Activated CD4-positive, alpha-beta memory T cell treated with anti-CD3 and anti-CD28 coated beads, Interleukin-2, amount 10 ng/mL, durations not matched to agents 7 days and 5 days (primary cell): Measurements from ENCODE around the gene ASCC3. TPM values are rescaled to one million over a fixed set of nuclear protein-coding genes. Genes with fewer than 3 reads are reported as not detected.
"Not testable (repeated sequence)": the region's sequence is repeated elsewhere in the genome, so short reads cannot be mapped to it uniquely, and the experiment has no call there.

Experiments used
- CTCF ChIA-PET: fragments of 350-600 bp; sonication (Branson Sonifier 250); formaldehyde crosslinking; loops from one replicate; lab custom pipeline; 2021; ENCODE audit warnings: antibody characterized with exemption, inconsistent platforms; lab: Charles Lee
- POLR2A ChIA-PET: fragments of 350-600 bp; sonication (Branson Sonifier 250); formaldehyde crosslinking; loops from one replicate; lab custom pipeline; 2021; ENCODE audit warnings: antibody characterized with exemption; lab: Charles Lee
- DNase-seq: peaks from one replicate; pipeline ENCODE4 v3.0.0-alpha.2; 2020
- H3K27ac Mint-ChIP-seq: one replicate; pipeline ENCODE4 v1.8.0; 2021; ENCODE audit warnings: mild to moderate bottlenecking, mixed read lengths
- H3K27me3 Mint-ChIP-seq: one replicate; pipeline ENCODE4 v1.8.0; 2021; ENCODE audit warnings: mixed read lengths
- H3K36me3 Mint-ChIP-seq: one replicate; pipeline ENCODE4 v1.8.0; 2021; ENCODE audit warnings: low read depth, mixed read lengths
- H3K4me1 Mint-ChIP-seq: one replicate; pipeline ENCODE4 v1.8.0; 2021; ENCODE audit warnings: mixed read lengths
- H3K4me3 Mint-ChIP-seq: one replicate; pipeline ENCODE4 v1.8.0; 2021; ENCODE audit warnings: mild to moderate bottlenecking, mixed read lengths
- H3K9me3 Mint-ChIP-seq: one replicate; pipeline ENCODE4 v1.8.0; 2021; ENCODE audit warnings: mixed read lengths
- total RNA-seq, 2 experiments: library from RNA; stranded (reverse); gene quantifications; one replicate each; pipeline ENCODE4 v1.2.3, GENCODE V29; 2021

ASCC3 gene
- total RNA-seq, 2 experiments from 2014 or later, result 42.4 to 46.0 TPM

GRCh38 chr6:100904316-100904715, 23.2 kb upstream of the ASCC3 start:
- no peak overlapping the region for H3K4me3 Mint-ChIP-seq
- no peak overlapping the region for H3K27ac Mint-ChIP-seq
- ChIA-PET POLR2A (no interaction called here), CTCF (no interaction called here)
- DNase-seq, result no peak
- no peaks in the 10 kb centered on the region for H3K9me3 Mint-ChIP-seq
- no peaks in the 10 kb centered on the region for H3K27me3 Mint-ChIP-seq
- no peaks in the 10 kb centered on the region for H3K36me3 Mint-ChIP-seq
- no peaks in the 10 kb centered on the region for H3K4me1 Mint-ChIP-seq

- no peak overlapping the region for H3K4me3 Mint-ChIP-seq
- H3K27me3 Mint-ChIP-seq, result no peaks in the 10 kb centered on the region
Observed at GRCh38 chr6:100901582-100901981, 20.5 kb upstream of the ASCC3 start.

GRCh38 chr6:100899202-100899601, 18.1 kb upstream of the ASCC3 start:
- Mint-ChIP-seq H3K27ac (no peak overlapping the region), H3K4me3 (no peak overlapping the region), H3K4me1 (no peaks in the 10 kb centered on the region), H3K36me3 (no peaks in the 10 kb centered on the region), H3K27me3 (no peaks in the 10 kb centered on the region), H3K9me3 (no peaks in the 10 kb centered on the region)
- no peak for DNase-seq
- ChIA-PET POLR2A (no interaction called here), CTCF (no interaction called here)

More at GRCh38 chr6:100901582-100901981, 20.5 kb upstream of the ASCC3 start:
- Mint-ChIP-seq H3K9me3 (no peaks in the 10 kb centered on the region), H3K36me3 (no peaks in the 10 kb centered on the region), H3K4me1 (no peaks in the 10 kb centered on the region), H3K27ac (no peak overlapping the region)
- POLR2A ChIA-PET, result no interaction called here
- CTCF ChIA-PET, result no interaction called here
- no peak for DNase-seq

- no peak for DNase-seq
- CTCF ChIA-PET, result no interaction called here
- H3K36me3 Mint-ChIP-seq, result no peaks in the 10 kb centered on the region
- H3K9me3 Mint-ChIP-seq, result no peaks in the 10 kb centered on the region
- no peaks in the 10 kb centered on the region for H3K4me1 Mint-ChIP-seq
- H3K27ac Mint-ChIP-seq, result no peak overlapping the region
- no peak overlapping the region for H3K4me3 Mint-ChIP-seq
- POLR2A ChIA-PET, result no interaction called here
- H3K27me3 Mint-ChIP-seq, result no peaks in the 10 kb centered on the region
Observed at GRCh38 chr6:100897671-100898070, 16.5 kb upstream of the ASCC3 start.

GRCh38 chr6:100893743-100894142, 12.6 kb upstream of the ASCC3 start:
- Mint-ChIP-seq H3K36me3 (no peaks in the 10 kb centered on the region), H3K27ac (no peak overlapping the region), H3K4me1 (no peaks in the 10 kb centered on the region), H3K27me3 (no peaks in the 10 kb centered on the region), H3K4me3 (no peak overlapping the region), H3K9me3 (no peaks in the 10 kb centered on the region)
- ChIA-PET POLR2A (no interaction called here), CTCF (no interaction called here)
- DNase-seq, result no peak

GRCh38 chr6:100892693-100893092, 11.6 kb upstream of the ASCC3 start:
- ChIA-PET CTCF (no interaction called here), POLR2A (no interaction called here)
- no peaks in the 10 kb centered on the region for H3K36me3 Mint-ChIP-seq
- no peak overlapping the region for H3K4me3 Mint-ChIP-seq
- DNase-seq, result no peak
- H3K4me1 Mint-ChIP-seq, result no peaks in the 10 kb centered on the region
- H3K9me3 Mint-ChIP-seq, result no peaks in the 10 kb centered on the region
- no peaks in the 10 kb centered on the region for H3K27me3 Mint-ChIP-seq
- H3K27ac Mint-ChIP-seq, result no peak overlapping the region

- no peaks in the 10 kb centered on the region for H3K9me3 Mint-ChIP-seq
- no peak overlapping the region for H3K4me3 Mint-ChIP-seq
- POLR2A ChIA-PET, result no interaction called here
- H3K36me3 Mint-ChIP-seq, result no peaks in the 10 kb centered on the region
- no peak for DNase-seq
- H3K27me3 Mint-ChIP-seq, result no peaks in the 10 kb centered on the region
- no peaks in the 10 kb centered on the region for H3K4me1 Mint-ChIP-seq
- CTCF ChIA-PET, result no interaction called here
- no peak overlapping the region for H3K27ac Mint-ChIP-seq
Observed at GRCh38 chr6:100892116-100892515, 11.0 kb upstream of the ASCC3 start.

- ChIA-PET POLR2A (no interaction called here), CTCF (no interaction called here)
- Mint-ChIP-seq H3K4me3 (no peak overlapping the region), H3K4me1 (no peaks in the 10 kb centered on the region), H3K9me3 (no peaks in the 10 kb centered on the region), H3K36me3 (no peaks in the 10 kb centered on the region), H3K27ac (no peak overlapping the region), H3K27me3 (no peaks in the 10 kb centered on the region)
- no peak for DNase-seq
Observed at GRCh38 chr6:100891079-100891478, 9.9 kb upstream of the ASCC3 start.

- H3K27ac Mint-ChIP-seq, POLR2A ChIA-PET, H3K36me3 Mint-ChIP-seq, DNase-seq, H3K4me1 Mint-ChIP-seq, H3K27me3 Mint-ChIP-seq, H3K4me3 Mint-ChIP-seq, CTCF ChIA-PET, H3K9me3 Mint-ChIP-seq: not testable (repeated sequence)
Observed at GRCh38 chr6:100890646-100891045, 9.5 kb upstream of the ASCC3 start.

GRCh38 chr6:100889351-100889750, 8.2 kb upstream of the ASCC3 start:
- no peaks in the 10 kb centered on the region for H3K9me3 Mint-ChIP-seq
- ChIA-PET CTCF (no interaction called here), POLR2A (no interaction called here)
- no peaks in the 10 kb centered on the region for H3K36me3 Mint-ChIP-seq
- no peaks in the 10 kb centered on the region for H3K4me1 Mint-ChIP-seq
- H3K27ac Mint-ChIP-seq, result no peak overlapping the region
- no peak for DNase-seq
- H3K27me3 Mint-ChIP-seq, result peaks cover 3% of the 10 kb centered on the region
- H3K4me3 Mint-ChIP-seq, result no peak overlapping the region

- H3K27ac Mint-ChIP-seq, result no peak overlapping the region
- no peaks in the 10 kb centered on the region for H3K9me3 Mint-ChIP-seq
- peaks cover 6% of the 10 kb centered on the region for H3K36me3 Mint-ChIP-seq
- no peak overlapping the region for H3K4me3 Mint-ChIP-seq
- DNase-seq, result no peak
- peaks cover 12% of the 10 kb centered on the region for H3K4me1 Mint-ChIP-seq
- CTCF ChIA-PET, result no interaction called here
- POLR2A ChIA-PET, result no interaction called here
- H3K27me3 Mint-ChIP-seq, result peaks cover 3% of the 10 kb centered on the region
Observed at GRCh38 chr6:100886076-100886475, 4.9 kb upstream of the ASCC3 start.

- peaks cover 11% of the 10 kb centered on the region for H3K36me3 Mint-ChIP-seq
- CTCF ChIA-PET, result no interaction called here
- DNase-seq, result no peak
- peaks cover 3% of the 10 kb centered on the region for H3K27me3 Mint-ChIP-seq
- H3K4me3 Mint-ChIP-seq, result no peak overlapping the region
- H3K4me1 Mint-ChIP-seq, result peaks cover 34% of the 10 kb centered on the region
- POLR2A ChIA-PET, result no interaction called here
- H3K9me3 Mint-ChIP-seq, result no peaks in the 10 kb centered on the region
- no peak overlapping the region for H3K27ac Mint-ChIP-seq
Observed at GRCh38 chr6:100883347-100883746, 2.2 kb upstream of the ASCC3 start.

- H3K36me3 Mint-ChIP-seq, result peaks cover 17% of the 10 kb centered on the region
- H3K27me3 Mint-ChIP-seq, result peaks cover 3% of the 10 kb centered on the region
- POLR2A ChIA-PET, result interaction anchor here (0.8 to 1.2 kb wide), 5 partner anchors 9 to 510 kb away, joined by 3 to 5 read pairs (median 3); no protein-coding TSS in a partner anchor
- H3K9me3 Mint-ChIP-seq, result no peaks in the 10 kb centered on the region
- H3K4me1 Mint-ChIP-seq, result peaks cover 42% of the 10 kb centered on the region
- peak overlapping the region; percentile 100 for H3K4me3 Mint-ChIP-seq
- CTCF ChIA-PET, result interaction anchor here (0.9 kb wide), 1 partner anchor 17 kb away, joined by 3 read pairs; no protein-coding TSS in a partner anchor
- H3K27ac Mint-ChIP-seq, result peak overlapping the region; percentile 99
- DNase-seq, result no peak
Observed at GRCh38 chr6:100881707-100882040, 545 bp upstream of the ASCC3 start.

- peaks cover 29% of the 10 kb centered on the region for H3K36me3 Mint-ChIP-seq
- peaks cover 3% of the 10 kb centered on the region for H3K27me3 Mint-ChIP-seq
- H3K4me1 Mint-ChIP-seq, result peaks cover 53% of the 10 kb centered on the region
- peak overlapping the region; percentile 100 for H3K4me3 Mint-ChIP-seq
- peak overlapping the region; percentile 99 for H3K27ac Mint-ChIP-seq
- no peak for DNase-seq
- POLR2A ChIA-PET, result interaction anchor here (0.8 to 1.5 kb wide), 8 partner anchors 8 to 512 kb away, joined by 3 to 4 read pairs (median 3); no protein-coding TSS in a partner anchor
- no peaks in the 10 kb centered on the region for H3K9me3 Mint-ChIP-seq
- CTCF ChIA-PET, result no interaction called here
Observed at GRCh38 chr6:100880149-100880852, 828 bp downstream of the ASCC3 start.
